ENCODE measurements around the gene AGRN.
"Not testable (repeated sequence)": the region's sequence is repeated elsewhere in the genome, so short reads cannot be mapped to it uniquely, and the experiment has no call there.

The AGRN gene

GRCh38 chr1:975896-976683 is 43.8 kb upstream of the AGRN start:
- H3K27me3 ChIP-seq (ENCODE audit: control insufficient read depth, insufficient read depth, low read length, poor library complexity, severe bottlenecking) = peaks cover 46% of the 10 kb centered on the region
- no peaks in the 10 kb centered on the region for H3K4me1 ChIP-seq (ENCODE audit: control insufficient read depth, insufficient read depth, low read length)
- no peak overlapping the region for H3K4me3 ChIP-seq (ENCODE audit: insufficient read depth, low read depth, low read length)
- no peak overlapping the region for H3K27ac ChIP-seq (ENCODE audit: insufficient read depth, low read depth, low read length, poor library complexity, severe bottlenecking)
- 20% methylated on average over 38 to 40 of the region's 40 CpGs for WGBS, 2 experiments
- H3K9me3 ChIP-seq (ENCODE audit: control insufficient read depth, low read length) = no peaks in the 10 kb centered on the region
- H3K36me3 ChIP-seq (ENCODE audit: control insufficient read depth, insufficient read depth, low read length) = no peaks in the 10 kb centered on the region

- not testable (repeated sequence) for H3K4me3 ChIP-seq (ENCODE audit: insufficient read depth, low read depth, low read length)
- no CpG with 5 or more reads among the region's 39 CpGs for WGBS, 2 experiments
Measured at GRCh38 chr1:976791-977190, 43.1 kb upstream of the AGRN start.

GRCh38 chr1:978069-978834 is 41.7 kb upstream of the AGRN start:
- WGBS, 2 experiments = 90 to 91% methylated on average over 44 of the region's 44 CpGs
- Histone ChIP-seq H3K27ac (ENCODE audit: insufficient read depth, low read depth, low read length, poor library complexity, severe bottlenecking) (no peak overlapping the region), H3K9me3 (ENCODE audit: control insufficient read depth, low read length) (no peaks in the 10 kb centered on the region), H3K4me1 (ENCODE audit: control insufficient read depth, insufficient read depth, low read length) (no peaks in the 10 kb centered on the region), H3K36me3 (ENCODE audit: control insufficient read depth, insufficient read depth, low read length) (no peaks in the 10 kb centered on the region), H3K27me3 (ENCODE audit: control insufficient read depth, insufficient read depth, low read length, poor library complexity, severe bottlenecking) (peaks cover 53% of the 10 kb centered on the region), H3K4me3 (ENCODE audit: insufficient read depth, low read depth, low read length) (no peak overlapping the region)

More at GRCh38 chr1:976791-977190, 43.1 kb upstream of the AGRN start:
- H3K27me3 ChIP-seq (ENCODE audit: control insufficient read depth, insufficient read depth, low read length, poor library complexity, severe bottlenecking) = peaks cover 46% of the 10 kb centered on the region
- not testable (repeated sequence) for H3K27ac ChIP-seq (ENCODE audit: insufficient read depth, low read depth, low read length, poor library complexity, severe bottlenecking); H3K36me3 ChIP-seq (ENCODE audit: control insufficient read depth, insufficient read depth, low read length); H3K4me1 ChIP-seq (ENCODE audit: control insufficient read depth, insufficient read depth, low read length); H3K9me3 ChIP-seq (ENCODE audit: control insufficient read depth, low read length)

- Histone ChIP-seq H3K36me3 (ENCODE audit: control insufficient read depth, insufficient read depth, low read length) (no peaks in the 10 kb centered on the region), H3K27ac (ENCODE audit: insufficient read depth, low read depth, low read length, poor library complexity, severe bottlenecking) (no peak overlapping the region), H3K4me1 (ENCODE audit: control insufficient read depth, insufficient read depth, low read length) (no peaks in the 10 kb centered on the region), H3K27me3 (ENCODE audit: control insufficient read depth, insufficient read depth, low read length, poor library complexity, severe bottlenecking) (peaks cover 55% of the 10 kb centered on the region), H3K9me3 (ENCODE audit: control insufficient read depth, low read length) (no peaks in the 10 kb centered on the region), H3K4me3 (ENCODE audit: insufficient read depth, low read depth, low read length) (no peak overlapping the region)
- 90% methylated on average over 60 of the region's 60 CpGs for WGBS, 2 experiments
Measured at GRCh38 chr1:978835-979743, 40.8 kb upstream of the AGRN start.

- H3K27me3 ChIP-seq (ENCODE audit: control insufficient read depth, insufficient read depth, low read length, poor library complexity, severe bottlenecking) = peaks cover 54% of the 10 kb centered on the region
Measured at GRCh38 chr1:979744-980072, 40.2 kb upstream of the AGRN start.

GRCh38 chr1:980137-980571 is 39.8 kb upstream of the AGRN start:
- Histone ChIP-seq H3K27ac (ENCODE audit: insufficient read depth, low read depth, low read length, poor library complexity, severe bottlenecking) (no peak overlapping the region), H3K4me3 (ENCODE audit: insufficient read depth, low read depth, low read length) (no peak overlapping the region), H3K4me1 (ENCODE audit: control insufficient read depth, insufficient read depth, low read length) (no peaks in the 10 kb centered on the region), H3K36me3 (ENCODE audit: control insufficient read depth, insufficient read depth, low read length) (no peaks in the 10 kb centered on the region), H3K27me3 (ENCODE audit: control insufficient read depth, insufficient read depth, low read length, poor library complexity, severe bottlenecking) (peaks cover 54% of the 10 kb centered on the region), H3K9me3 (ENCODE audit: control insufficient read depth, low read length) (no peaks in the 10 kb centered on the region)
- 89% methylated on average over 13 of the region's 13 CpGs for WGBS, 2 experiments

More at GRCh38 chr1:979744-980072, 40.2 kb upstream of the AGRN start:
- WGBS, 2 experiments = 93 to 94% methylated on average over 9 of the region's 9 CpGs
- H3K4me1 ChIP-seq (ENCODE audit: control insufficient read depth, insufficient read depth, low read length) = no peaks in the 10 kb centered on the region
- no peak overlapping the region for H3K27ac ChIP-seq (ENCODE audit: insufficient read depth, low read depth, low read length, poor library complexity, severe bottlenecking)
- H3K36me3 ChIP-seq (ENCODE audit: control insufficient read depth, insufficient read depth, low read length) = no peaks in the 10 kb centered on the region
- H3K9me3 ChIP-seq (ENCODE audit: control insufficient read depth, low read length) = no peaks in the 10 kb centered on the region
- H3K4me3 ChIP-seq (ENCODE audit: insufficient read depth, low read depth, low read length) = no peak overlapping the region

- Histone ChIP-seq H3K27ac (ENCODE audit: insufficient read depth, low read depth, low read length, poor library complexity, severe bottlenecking) (no peak overlapping the region), H3K9me3 (ENCODE audit: control insufficient read depth, low read length) (no peaks in the 10 kb centered on the region), H3K27me3 (ENCODE audit: control insufficient read depth, insufficient read depth, low read length, poor library complexity, severe bottlenecking) (peaks cover 54% of the 10 kb centered on the region), H3K36me3 (ENCODE audit: control insufficient read depth, insufficient read depth, low read length) (no peaks in the 10 kb centered on the region), H3K4me1 (ENCODE audit: control insufficient read depth, insufficient read depth, low read length) (no peaks in the 10 kb centered on the region), H3K4me3 (ENCODE audit: insufficient read depth, low read depth, low read length) (no peak overlapping the region)
- WGBS, 2 experiments = 87 to 88% methylated on average over 35 of the region's 35 CpGs
Measured at GRCh38 chr1:980602-981395, 39.1 kb upstream of the AGRN start.

GRCh38 chr1:981491-981954 is 38.4 kb upstream of the AGRN start:
- Histone ChIP-seq H3K4me3 (ENCODE audit: insufficient read depth, low read depth, low read length) (no peak overlapping the region), H3K9me3 (ENCODE audit: control insufficient read depth, low read length) (no peaks in the 10 kb centered on the region), H3K27me3 (ENCODE audit: control insufficient read depth, insufficient read depth, low read length, poor library complexity, severe bottlenecking) (peaks cover 55% of the 10 kb centered on the region), H3K4me1 (ENCODE audit: control insufficient read depth, insufficient read depth, low read length) (no peaks in the 10 kb centered on the region), H3K27ac (ENCODE audit: insufficient read depth, low read depth, low read length, poor library complexity, severe bottlenecking) (no peak overlapping the region), H3K36me3 (ENCODE audit: control insufficient read depth, insufficient read depth, low read length) (no peaks in the 10 kb centered on the region)
- 77 to 80% methylated on average over 21 of the region's 21 CpGs for WGBS, 2 experiments

GRCh38 chr1:981955-982558 is 37.9 kb upstream of the AGRN start, which contains the start of gene PERM1:
Gene PERM1, minus strand, starts transcription at chr1:982093. Its CDS starts 1,064 bp downstream, at chr1:981029.
- WGBS, 2 experiments = 80 to 81% methylated on average over 28 of the region's 28 CpGs
- Histone ChIP-seq H3K27me3 (ENCODE audit: control insufficient read depth, insufficient read depth, low read length, poor library complexity, severe bottlenecking) (peaks cover 57% of the 10 kb centered on the region), H3K4me3 (ENCODE audit: insufficient read depth, low read depth, low read length) (no peak within 1 kb of the TSS), H3K27ac (ENCODE audit: insufficient read depth, low read depth, low read length, poor library complexity, severe bottlenecking) (no peak within 1 kb of the TSS), H3K9me3 (ENCODE audit: control insufficient read depth, low read length) (no peaks in the 10 kb centered on the region), H3K36me3 (ENCODE audit: control insufficient read depth, insufficient read depth, low read length) (no peaks in the 10 kb centered on the region), H3K4me1 (ENCODE audit: control insufficient read depth, insufficient read depth, low read length) (no peaks in the 10 kb centered on the region)
